Activated naive CD4-positive, alpha-beta T cell treated with anti-CD3 and anti-CD28 coated beads, Interleukin-2, amount 50 U/mL, for 72 hours (primary cell): ENCODE data around the gene RASSF3. TPM values are rescaled to one million over a fixed set of nuclear protein-coding genes. Genes with fewer than 3 reads are reported as not detected.
"Not testable (repeated sequence)": the region's sequence is repeated elsewhere in the genome, so short reads cannot be mapped to it uniquely, and the experiment has no call there.

Source experiments
- ATAC-seq, 2 donors: fragments of 150-1000 bp; cut with Tn5 transposase; 2 replicates each; pipeline ENCODE4 v1.10.0; 2021; ENCODE audit warnings: mild to moderate bottlenecking in 2 of 2, moderate library complexity in 2 of 2
- DNase-seq, 2 donors: peaks; one replicate each; pipeline ENCODE4 v3.0.0; 2021 to 2022; ENCODE audit warnings: low spot score in 2 of 2
- H3K27ac Mint-ChIP-seq, 2 donors: one replicate each; pipeline ENCODE4 v1.8.0; 2022; ENCODE audit warnings: mild to moderate bottlenecking in 2 of 2, mixed read lengths in 2 of 2
- H3K36me3 Mint-ChIP-seq, 2 donors: one replicate each; pipeline ENCODE4 v1.8.0; 2022; ENCODE audit warnings: mixed read lengths in 2 of 2
- H3K9me3 Mint-ChIP-seq, 2 donors: one replicate each; pipeline ENCODE4 v1.8.0; 2022; ENCODE audit warnings: mixed read lengths in 2 of 2
- total RNA-seq, 2 donors: library from RNA; stranded (reverse); gene quantifications; one replicate each; pipeline ENCODE4 v1.2.3, GENCODE V29; 2022

Gene RASSF3
- total RNA-seq = 10 to 100 TPM; 23.4 to 36.0 TPM

GRCh38 chr12:64610079-64610659, at the start of gene RASSF3:
RASSF3 (plus strand) TSS chr12:64610495; CDS start chr12:64610633, 138 bp downstream.
- Mint-ChIP-seq H3K36me3 (peaks cover 14 to 27% of the 10 kb centered on the region in 2 donors), H3K9me3 (no peaks in the 10 kb centered on the region), H3K27ac (peak within 1 kb of the TSS; percentile 89 to 97)
- ATAC-seq (peak; percentile 66 to 77), DNase-seq (peak; percentile 76 to 81)

GRCh38 chr12:64561302-64562136, 48.8 kb upstream of the RASSF3 start:
- ATAC-seq (no peak), DNase-seq (no peak)
- H3K9me3 Mint-ChIP-seq = no peaks in the 10 kb centered on the region
- no peaks in the 10 kb centered on the region for H3K36me3 Mint-ChIP-seq
- H3K27ac Mint-ChIP-seq = no peak overlapping the region

DNA sequence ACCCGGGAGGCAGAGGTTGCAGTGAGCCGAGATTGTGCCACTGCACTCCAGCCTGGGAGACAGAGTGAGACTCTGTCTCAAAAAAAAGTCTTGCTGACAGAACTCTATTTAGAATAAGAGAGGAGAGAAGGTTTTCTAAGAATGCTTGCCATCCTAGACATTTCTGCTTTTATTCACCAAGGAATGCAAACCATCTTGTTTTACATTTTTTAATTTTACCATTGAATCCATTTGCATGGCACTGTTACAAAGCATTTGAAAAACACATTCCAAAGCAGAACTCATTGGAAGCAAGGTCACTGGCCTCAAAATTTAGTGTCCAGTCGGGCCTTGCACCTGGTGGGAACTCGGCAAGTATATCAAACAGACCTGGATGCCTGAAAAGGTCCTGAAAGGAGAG, 44.2 kb upstream of the RASSF3 start:
- H3K9me3 Mint-ChIP-seq = no peaks in the 10 kb centered on the region
- no peak for DNase-seq

GRCh38 chr12:64566831-64567517, 43.3 kb upstream of the RASSF3 start:
- H3K27ac Mint-ChIP-seq = no peak overlapping the region
- H3K9me3 Mint-ChIP-seq = no peaks in the 10 kb centered on the region
- DNase-seq (no peak), ATAC-seq (no peak)
- H3K36me3 Mint-ChIP-seq = peaks cover 0 to 3% of the 10 kb centered on the region in 2 donors

More for the DNA sequence above, 44.2 kb upstream of the RASSF3 start:
- Mint-ChIP-seq H3K27ac (no peak overlapping the region), H3K36me3 (no peaks in the 10 kb centered on the region)
- no peak for ATAC-seq

- Mint-ChIP-seq H3K27ac (no peak overlapping the region), H3K36me3 (peaks cover 0 to 6% of the 10 kb centered on the region in 2 donors), H3K9me3 (no peaks in the 10 kb centered on the region)
- ATAC-seq (no peak), DNase-seq (no peak)
These were observed 42.7 kb upstream of the RASSF3 start for GRCh38 chr12:64567570-64567969.

DNA sequence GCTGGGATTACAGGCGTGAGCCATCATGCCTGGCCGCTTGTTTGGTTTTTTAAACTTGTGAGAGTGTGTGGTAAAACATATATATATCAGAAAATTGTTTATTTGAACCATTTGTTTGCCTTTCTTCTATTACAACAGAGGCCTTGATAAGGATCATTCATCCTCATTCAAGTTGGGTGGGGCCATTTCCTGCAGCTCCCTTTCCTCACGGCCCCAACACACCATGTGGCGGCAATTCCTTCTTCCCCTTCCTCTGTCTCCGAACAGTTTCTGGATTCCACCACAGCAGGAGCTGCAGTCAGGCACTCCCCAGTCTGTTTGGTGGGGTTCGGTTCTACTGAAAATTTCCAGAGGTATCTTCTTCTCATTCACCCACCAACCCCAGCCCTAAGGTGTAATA, 42.0 kb upstream of the RASSF3 start:
- Mint-ChIP-seq H3K36me3 (peaks cover 0 to 6% of the 10 kb centered on the region in 2 donors), H3K9me3 (no peaks in the 10 kb centered on the region), H3K27ac (no peak overlapping the region)
- DNase-seq (no peak), ATAC-seq (no peak)

DNA sequence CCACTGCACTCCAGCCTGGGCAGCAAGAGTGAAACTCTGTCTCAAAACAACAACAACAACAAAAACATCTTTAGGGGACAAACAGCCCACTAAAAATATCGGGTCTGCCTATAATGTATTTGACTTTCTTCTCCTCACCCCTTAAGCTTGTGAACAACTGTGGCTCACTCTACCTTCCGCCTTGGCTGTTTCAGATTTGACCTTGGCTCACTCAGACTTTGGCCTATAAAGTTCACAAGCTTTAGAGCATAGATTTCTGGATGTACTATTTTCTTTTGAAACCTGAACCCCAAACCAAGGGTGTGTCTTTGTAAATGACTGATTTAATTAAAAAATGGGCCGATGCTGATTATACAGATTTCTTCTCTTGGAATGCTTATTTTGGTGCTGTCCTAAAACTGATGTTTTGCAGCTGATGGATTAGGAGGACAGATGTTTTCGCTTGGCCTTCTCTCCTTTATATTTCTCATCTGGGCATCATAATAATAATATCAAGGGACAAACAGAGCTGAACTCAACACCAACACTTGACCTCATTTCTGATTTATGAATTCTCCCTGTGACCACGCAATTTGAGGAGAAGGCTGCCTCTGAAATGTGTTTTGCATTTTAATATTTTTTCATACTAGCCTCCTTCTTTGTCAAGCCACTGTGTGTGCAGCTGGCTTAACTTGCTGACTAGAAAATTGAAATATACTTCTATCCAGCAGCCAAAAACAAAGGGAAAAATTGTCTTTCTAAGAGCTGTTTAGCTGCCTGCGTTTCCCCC, 40.2 kb upstream of the RASSF3 start:
- no peak overlapping the region for H3K27ac Mint-ChIP-seq
- H3K9me3 Mint-ChIP-seq = peaks cover 0 to 4% of the 10 kb centered on the region in 2 donors
- no peak for ATAC-seq
- DNase-seq = no peak
- peaks cover 0 to 14% of the 10 kb centered on the region in 2 donors for H3K36me3 Mint-ChIP-seq

DNA sequence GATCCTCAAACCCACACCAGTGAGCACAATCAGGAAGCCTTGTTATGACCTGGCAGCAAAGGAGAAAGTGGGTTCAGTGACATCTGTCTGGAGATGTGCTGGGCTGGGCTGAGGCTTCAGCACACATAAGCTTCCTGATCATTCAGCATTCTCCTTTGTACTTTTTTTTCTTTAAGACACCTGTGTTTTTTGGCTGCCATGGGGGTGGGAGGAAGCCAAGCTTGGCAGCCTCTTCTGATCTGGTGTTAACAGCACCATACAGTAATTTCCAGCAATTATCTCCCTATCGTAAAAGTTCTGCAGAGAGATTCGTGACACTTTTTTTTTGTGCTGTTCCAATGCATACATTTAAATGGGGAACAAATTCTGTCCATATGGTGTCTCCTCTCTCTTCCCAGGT, 38.9 kb upstream of the RASSF3 start:
- ATAC-seq = peak in 1 of 2 donors; percentile 24

GRCh38 chr12:64572241-64572640, 38.1 kb upstream of the RASSF3 start:
- H3K9me3 Mint-ChIP-seq = peaks cover 0 to 4% of the 10 kb centered on the region in 2 donors
- peaks cover 0 to 14% of the 10 kb centered on the region in 2 donors for H3K36me3 Mint-ChIP-seq
- ATAC-seq (no peak), DNase-seq (no peak)
- no peak overlapping the region for H3K27ac Mint-ChIP-seq

More for the DNA sequence above, 38.9 kb upstream of the RASSF3 start:
- Mint-ChIP-seq H3K9me3 (peaks cover 0 to 4% of the 10 kb centered on the region in 2 donors), H3K36me3 (peaks cover 0 to 14% of the 10 kb centered on the region in 2 donors), H3K27ac (no peak overlapping the region)
- DNase-seq = no peak

DNA sequence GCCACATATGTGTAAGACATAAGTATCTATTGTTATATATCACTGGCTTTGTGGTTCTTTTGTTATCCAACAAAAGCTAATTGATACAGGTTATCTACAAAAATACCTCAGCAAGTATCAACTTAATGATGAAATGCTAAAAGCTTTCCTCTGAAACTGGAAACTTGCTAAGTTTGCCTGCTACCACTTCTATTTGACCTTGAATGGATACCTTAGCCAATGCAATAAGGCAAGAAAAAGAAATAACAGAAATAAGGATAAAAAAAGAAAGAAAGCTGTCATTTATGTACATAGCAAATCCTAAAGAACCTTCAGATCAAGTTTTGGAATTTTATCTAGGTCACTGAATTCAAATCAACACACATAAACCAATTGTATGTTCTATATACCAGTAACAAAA, 35.5 kb upstream of the RASSF3 start:
- ATAC-seq (no peak), DNase-seq (no peak)
- H3K27ac Mint-ChIP-seq = no peak overlapping the region
- H3K36me3 Mint-ChIP-seq = peaks cover 0 to 14% of the 10 kb centered on the region in 2 donors
- peaks cover 0 to 4% of the 10 kb centered on the region in 2 donors for H3K9me3 Mint-ChIP-seq

- H3K9me3 Mint-ChIP-seq = peaks cover 0 to 4% of the 10 kb centered on the region in 2 donors
- ATAC-seq = no peak
- H3K27ac Mint-ChIP-seq = no peak overlapping the region
- no peak for DNase-seq
- peaks cover 0 to 11% of the 10 kb centered on the region in 2 donors for H3K36me3 Mint-ChIP-seq
These were observed 33.2 kb upstream of the RASSF3 start for GRCh38 chr12:64577046-64577445.

DNA sequence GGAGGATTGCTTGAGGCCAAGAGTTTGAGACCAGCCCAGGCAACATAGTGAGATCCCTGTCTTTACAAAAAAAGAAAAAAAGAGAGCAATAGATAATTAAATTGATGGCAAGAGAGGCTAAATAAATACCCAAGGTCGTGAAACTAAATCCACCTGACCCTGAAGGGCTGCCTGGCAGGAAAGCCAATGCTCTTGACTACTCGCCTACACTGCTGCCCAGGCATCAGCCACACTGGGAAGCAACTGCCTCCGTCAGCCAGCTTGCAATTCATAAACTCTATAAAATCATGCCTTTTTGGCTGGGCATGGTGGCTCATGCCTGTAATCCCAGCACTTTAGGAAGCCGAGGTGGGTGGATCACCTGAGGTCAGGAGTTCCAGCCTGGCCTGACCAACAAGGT, 31.7 kb upstream of the RASSF3 start:
- DNase-seq (no peak), ATAC-seq (no peak)
- peaks cover 0 to 2% of the 10 kb centered on the region in 2 donors for H3K9me3 Mint-ChIP-seq
- peaks cover under 1 to 8% of the 10 kb centered on the region in 2 donors for H3K36me3 Mint-ChIP-seq
- H3K27ac Mint-ChIP-seq = no peak overlapping the region

GRCh38 chr12:64580681-64581080, 29.6 kb upstream of the RASSF3 start:
- no peaks in the 10 kb centered on the region for H3K9me3 Mint-ChIP-seq
- no peak for ATAC-seq
- DNase-seq = no peak
- H3K36me3 Mint-ChIP-seq = peaks cover 0 to 4% of the 10 kb centered on the region in 2 donors
- H3K27ac Mint-ChIP-seq = no peak overlapping the region

GRCh38 chr12:64582114-64582513, 28.2 kb upstream of the RASSF3 start:
- peak overlapping the region in 1 of 2 donors; percentile 15 for H3K27ac Mint-ChIP-seq
- ATAC-seq = no peak
- H3K9me3 Mint-ChIP-seq = no peaks in the 10 kb centered on the region
- peaks cover 0 to 4% of the 10 kb centered on the region in 2 donors for H3K36me3 Mint-ChIP-seq
- no peak for DNase-seq

DNA sequence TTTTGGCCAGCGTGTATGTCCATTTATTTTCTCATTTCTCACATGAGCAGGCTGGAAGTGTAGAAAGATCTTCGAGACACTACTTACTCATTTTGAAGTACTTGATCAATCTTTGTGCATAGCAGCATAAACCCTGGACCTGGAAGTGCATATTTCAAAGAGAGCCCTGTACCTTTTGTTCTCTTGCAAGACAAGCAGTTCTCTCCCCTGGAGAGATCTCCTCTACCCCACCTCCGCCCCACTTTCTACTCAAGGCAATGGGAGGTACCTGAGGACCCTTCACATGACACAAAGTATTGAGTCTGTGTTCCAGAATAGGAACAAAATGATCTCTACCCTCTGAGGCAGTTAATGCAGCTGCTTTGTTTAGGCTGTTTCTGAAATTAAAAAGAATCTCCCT, 27.4 kb upstream of the RASSF3 start:
- ATAC-seq (no peak), DNase-seq (no peak)
- H3K9me3 Mint-ChIP-seq = no peaks in the 10 kb centered on the region
- H3K36me3 Mint-ChIP-seq = peaks cover 0 to 4% of the 10 kb centered on the region in 2 donors
- peak overlapping the region; percentile 57 to 68 for H3K27ac Mint-ChIP-seq

DNA sequence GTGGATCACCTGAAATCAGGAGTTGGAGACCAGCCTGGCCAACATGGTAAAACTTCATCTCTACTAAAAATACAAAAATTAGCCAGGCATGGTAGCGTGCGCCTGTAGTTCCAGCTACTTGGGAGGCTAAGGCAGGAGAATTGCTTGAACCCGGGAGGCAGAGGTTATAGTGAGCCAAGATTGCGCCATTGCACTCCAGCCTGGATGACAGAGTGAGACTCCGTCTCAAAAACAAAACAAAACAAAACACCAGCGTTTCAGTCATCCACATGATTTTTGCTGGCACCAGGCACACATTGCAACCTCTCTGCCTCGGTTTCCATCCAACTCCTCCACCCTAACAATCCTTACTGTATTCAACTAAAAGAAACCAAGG, 26.9 kb upstream of the RASSF3 start:
- DNase-seq, ATAC-seq, H3K9me3 Mint-ChIP-seq, H3K36me3 Mint-ChIP-seq: not testable (repeated sequence)
- H3K27ac Mint-ChIP-seq = peak overlapping the region; percentile 68 to 77
